GM12878 (cell line): Measurements from ENCODE around the gene HS6ST3. TPM values are rescaled to one million over a fixed set of nuclear protein-coding genes. Genes with fewer than 3 reads are reported as not detected.

Experiments
- ATAC-seq: fragments of 200-7000 bp; cut with Tn5 transposase; 3 replicates; pipeline ENCODE4 v1.9.1; 2020; ENCODE audit warnings: mild to moderate bottlenecking, moderate library complexity
- BruUV-seq: library from RNA; stranded (reverse); fragments of 400-500 nt; replicated peaks from 2 replicates; lab custom pipeline; 2021; lab: Mats Ljungman, UMichigan
- CTCF ChIA-PET: fragments of 300-600 bp; sonication (Branson Sonifier 250); formaldehyde crosslinking; extraction: SDS; loops from one replicate; lab custom pipeline; 2021; ENCODE audit warnings: inconsistent platforms; lab: Yijun Ruan, JAX
- POLR2A ChIA-PET: fragments of 350-600 bp; formaldehyde crosslinking; extraction: SDS; loops from one replicate; lab custom pipeline; 2021; ENCODE audit warnings: inconsistent platforms; lab: Charles Lee
- RAD21 ChIA-PET: fragments of 300-600 bp; sonication (Branson Sonifier 250); formaldehyde crosslinking; loops from one replicate; lab custom pipeline; 2023; ENCODE audit warnings: antibody characterized with exemption; ENCODE audit not compliant: unreplicated experiment; lab: Charles Lee
- SMC1A ChIA-PET: fragments of 300-600 bp; sonication (Branson Sonifier 250); formaldehyde crosslinking; loops from one replicate; lab custom pipeline; 2023; ENCODE audit not compliant: unreplicated experiment, uncharacterized antibody; lab: Charles Lee
- DNase-seq: peaks from one replicate; pipeline ENCODE4 v3.0.0-alpha.2; 2011; ENCODE audit warnings: low read depth, low spot score
- FAIRE-seq: peaks from 3 replicates; lab custom pipeline; 2011; peaks lifted over from hg19 to GRCh38; lab: Jason Lieb, UNC
- H2AFZ ChIP-seq: 2 replicates; pipeline ENCODE4 v1.6.0; 2011; ENCODE audit warnings: low read depth, low read length, control low read depth; ENCODE audit not compliant: control insufficient read depth
- H3K27ac ChIP-seq: 2 replicates; pipeline ENCODE4 v1.5.1; 2011; ENCODE audit warnings: control low read depth; ENCODE audit not compliant: control insufficient read depth, insufficient read depth
- H3K27me3 ChIP-seq, 2 experiments: replicated peaks in 1 of 2; 2 replicates each; pipeline versions ENCODE4 v1.6.0 to v1.6.1; 2011; ENCODE audit warnings: low read length in 1 of 2; ENCODE audit not compliant: control insufficient read depth in 2 of 2, insufficient read depth in 2 of 2
- H3K36me3 ChIP-seq, 2 experiments: 2 replicates each; pipeline ENCODE4 v1.5.1; 2011; ENCODE audit warnings: low read length in 1 of 2; ENCODE audit not compliant: control insufficient read depth in 2 of 2, insufficient read depth in 2 of 2
- H3K4me1 ChIP-seq: 2 replicates; pipeline ENCODE4 v1.6.1; 2011; ENCODE audit warnings: mild to moderate bottlenecking, low read length, moderate library complexity, mixed read lengths; ENCODE audit not compliant: control insufficient read depth, insufficient read depth
- H3K4me2 ChIP-seq: 2 replicates; pipeline ENCODE4 v1.6.0; 2011; ENCODE audit warnings: control low read depth; ENCODE audit not compliant: control insufficient read depth, insufficient read depth
- H3K4me3 ChIP-seq: fragments of 200-600 bp; sonication (generic); 2 replicates; pipeline ENCODE4 v1.5.1; 2016
- H3K79me2 ChIP-seq: 2 replicates; pipeline ENCODE4 v1.6.0; 2011; ENCODE audit warnings: low read length; ENCODE audit not compliant: control insufficient read depth, insufficient read depth
- H3K9ac ChIP-seq: 2 replicates; pipeline ENCODE4 v1.8.0; 2011; ENCODE audit warnings: low read length, control low read depth, mixed read lengths; ENCODE audit not compliant: control insufficient read depth, insufficient read depth
- H3K9me3 ChIP-seq: replicated peaks from 3 replicates; pipeline ENCODE4 v1.5.1; 2011; ENCODE audit warnings: mild to moderate bottlenecking, low read length; ENCODE audit not compliant: control insufficient read depth, insufficient read depth
- H4K20me1 ChIP-seq: 2 replicates; pipeline ENCODE4 v1.6.0; 2011; ENCODE audit not compliant: control insufficient read depth, insufficient read depth
- ATF7 ChIP-seq: fragments of 450-650 bp; IDR thresholded peaks from 2 replicates; pipeline ENCODE4 v1.6.1; 2016; ENCODE audit warnings: low read depth, mild to moderate bottlenecking
- CHD4 ChIP-seq: fragments of 200-600 bp; sonication (generic); IDR thresholded peaks from 2 replicates; pipeline ENCODE4 v1.6.1; 2016; ENCODE audit warnings: mild to moderate bottlenecking
- HDGF ChIP-seq: fragments of 450-650 bp; IDR thresholded peaks from 2 replicates; pipeline ENCODE4 v1.6.1; 2016; ENCODE audit warnings: antibody characterized with exemption
- NBN ChIP-seq: fragments of 450-650 bp; IDR thresholded peaks from 2 replicates; pipeline ENCODE4 v1.6.1; 2016
- NFYB ChIP-seq: IDR thresholded peaks from 2 replicates; pipeline ENCODE4 v1.6.1; 2011; ENCODE audit warnings: low read depth, mild to moderate bottlenecking, low read length, improper control_type of control experiment, moderate library complexity; ENCODE audit not compliant: insufficient read depth
- NR2F1 ChIP-seq: fragments of 450-650 bp; conservative IDR thresholded peaks from 2 replicates; pipeline ENCODE4 v1.6.1; 2017; ENCODE audit warnings: mild to moderate bottlenecking
- PBX3 ChIP-seq: IDR thresholded peaks from 2 replicates; pipeline ENCODE4 v1.6.1; 2011; ENCODE audit warnings: mild to moderate bottlenecking, low read depth, low read length, moderate library complexity; ENCODE audit not compliant: insufficient replicate concordance
- PML ChIP-seq: IDR thresholded peaks from 2 replicates; pipeline ENCODE4 v1.6.1; 2012; ENCODE audit warnings: low read length, inconsistent platforms
- STAT3 ChIP-seq: IDR thresholded peaks from 2 replicates; pipeline ENCODE4 v1.6.1; 2011; ENCODE audit warnings: low read depth, low read length, improper control_type of control experiment
- ZNF207 ChIP-seq: fragments of 450-650 bp; IDR thresholded peaks from 2 replicates; pipeline ENCODE4 v1.6.1; 2014; ENCODE audit warnings: antibody characterized with exemption, mild to moderate bottlenecking, borderline replicate concordance
- ZNF24 ChIP-seq: fragments of 450-650 bp; IDR thresholded peaks from 2 replicates; pipeline ENCODE4 v1.6.1; 2017; ENCODE audit warnings: antibody characterized with exemption, mild to moderate bottlenecking
- in situ Hi-C: fragments of 300-500 bp; cut with MboI; formaldehyde crosslinking; loops from 9 replicates; pipeline ENCODE4 v1.14.3; 2018; ENCODE audit warnings: mixed read lengths
- intact Hi-C: fragments of 100-400 bp; cut with micrococcal nuclease; formaldehyde crosslinking; loops from one replicate; pipeline ENCODE4 v1.14.2; 2022; ENCODE audit not compliant: unreplicated experiment
- polyA plus RNA-seq, 11 experiments: library from polyadenylated mRNA; depleted of rRNA in 4 of 11; unstranded in 6 of 11; stranded (reverse) in 5 of 11; fragments of >200 nt; fragmentation: Nextera tagmentation in 4 of 11; fragmentation: Illumina TruSeq in 1 of 11; extraction: Ambion mirVana in 4 of 11; extraction: Trizol in 1 of 11; gene quantifications; 1 replicate in 1 of 11; 2 replicates in 10 of 11; pipeline versions ENCODE4 v1.2.1 to v1.2.3, GENCODE V29; 2011 to 2016; ENCODE audit warnings: inconsistent platforms in 2 of 11, missing spikeins in 2 of 11, low read depth in 1 of 11
- total RNA-seq, 4 experiments: library from RNA; depleted of rRNA in 3 of 4; stranded (reverse); fragments of >200 nt in 3 of 4; fragmentation: Illumina TruSeq in 1 of 4; extraction: Trizol in 1 of 4; gene quantifications; 2 replicates each; pipeline versions ENCODE4 v1.2.1 to v1.2.3, GENCODE V29; 2013 to 2021

HS6ST3 gene
- total and polyA plus RNA-seq, 10 of the 15 experiments (the other 5 are each of a cell fraction or from before 2014, with no cell fraction given): under 0.01 to 2.9 TPM; not detected in 8

- TF ChIP-seq NR2F1 (no peak), NBN (no peak), ZNF24 (no peak)
These were observed 597.3 kb downstream of the HS6ST3 start (continued) for GRCh38 chr13:96687191-96687590.

GRCh38 chr13:96690998-96691397, 601.1 kb downstream of the HS6ST3 start:
- intact Hi-C loops (no loop called here), in situ Hi-C loops (no loop called here)
- no peak overlapping the region for H3K4me3 ChIP-seq
- H2AFZ ChIP-seq: no peak overlapping the region
- H3K9me3 ChIP-seq: no peaks in the 10 kb centered on the region
- no peak for ATAC-seq
- no peaks in the 10 kb centered on the region for H3K79me2 ChIP-seq
- no peaks in the 10 kb centered on the region for H3K36me3 ChIP-seq
- no peaks in the 10 kb centered on the region for H3K27me3 ChIP-seq
- BruUV-seq: no TSS peak
- no peaks in the 10 kb centered on the region for H3K4me1 ChIP-seq
- ChIA-PET CTCF (no interaction called here), RAD21 (no interaction called here), POLR2A (no interaction called here), SMC1A (no interaction called here)
- DNase-seq: no peak
- no peak overlapping the region for H3K9ac ChIP-seq
- H3K27ac ChIP-seq: no peak overlapping the region
- FAIRE-seq: no peak
- TF ChIP-seq NFYB (no peak), STAT3 (no peak), HDGF (no peak), PBX3 (no peak), CHD4 (no peak), PML (no peak), ATF7 (no peak), ZNF207 (no peak)
- H3K4me2 ChIP-seq: no peak overlapping the region
- H4K20me1 ChIP-seq: no peaks in the 10 kb centered on the region
